Uterus (tissue), 4 donors: Measurements from ENCODE around the gene IQSEC3. TPM values are rescaled to one million over a fixed set of nuclear protein-coding genes. Genes with fewer than 3 reads are reported as not detected.
"Not testable (repeated sequence)": the region's sequence is repeated elsewhere in the genome, so short reads cannot be mapped to it uniquely, and the experiment has no call there.

Source experiments
- DNase-seq, 2 donors: peaks; one replicate each; pipeline ENCODE4 v3.0.0-alpha.2; 2019 to 2020
- H3K27ac ChIP-seq, 2 donors: fragments of 200-600 bp; sonication (generic); 1 replicate in 1 of 2; 2 replicates in 1 of 2; pipeline ENCODE4 v1.5.1; 2016 to 2018
- H3K27me3 ChIP-seq, 2 donors: fragments of 200-600 bp; sonication (generic); one replicate each; pipeline ENCODE4 v1.5.1; 2018 to 2019; ENCODE audit warnings: control low read depth in 1 of 2
- H3K36me3 ChIP-seq, 2 donors: fragments of 200-600 bp; sonication (generic); one replicate each; pipeline ENCODE4 v1.5.1; 2019; ENCODE audit warnings: control low read depth in 1 of 2
- H3K4me1 ChIP-seq, 2 donors: fragments of 200-600 bp; sonication (generic); one replicate each; pipeline ENCODE4 v1.5.1; 2018 to 2019; ENCODE audit warnings: control low read depth in 1 of 2
- H3K4me3 ChIP-seq, 2 donors: fragments of 200-600 bp; sonication (generic); 1 replicate in 1 of 2; 2 replicates in 1 of 2; pipeline ENCODE4 v1.5.1; 2018 to 2019; ENCODE audit warnings: mild to moderate bottlenecking in 1 of 2
- H3K9me3 ChIP-seq, 2 donors: fragments of 200-600 bp; sonication (generic); one replicate each; pipeline ENCODE4 v1.5.1; 2019; ENCODE audit warnings: control low read depth in 1 of 2
- CTCF ChIP-seq, 4 experiments: fragments of 200-600 bp in 2 of 4; fragments of 450-650 bp in 2 of 4; sonication (generic) in 2 of 4; IDR thresholded peaks; one replicate each; pipeline ENCODE4 v1.5.1; 2016 to 2019; ENCODE audit warnings: antibody characterized with exemption in 4 of 4, mild to moderate bottlenecking in 2 of 4, moderate library complexity in 1 of 4
- POLR2A ChIP-seq, 2 donors: fragments of 450-650 bp; IDR thresholded peaks; one replicate each; pipeline ENCODE4 v1.6.1; 2016; ENCODE audit warnings: antibody characterized with exemption in 2 of 2, mild to moderate bottlenecking in 1 of 2, moderate library complexity in 1 of 2
- intact Hi-C: fragments of 100-400 bp; cut with DNase I; formaldehyde crosslinking; loops from one replicate; pipeline ENCODE4 v1.15.1; 2023; ENCODE audit warnings: low total_unique reads
- total RNA-seq, 4 donors: library from RNA; depleted of rRNA in 3 of 4; stranded (reverse); fragments of >200 nt in 3 of 4; gene quantifications; one replicate each; pipeline versions ENCODE4 v1.1.0 to v1.2.4, GENCODE V29; 2014 to 2023
- donor health status: DM: yes; HTN: yes; CAD: no.

IQSEC3 gene
- 1 to 10 TPM in 2 of 4 donors, under 1 TPM in 2; under 0.01 to 2.9 (median 1.3) TPM for total RNA-seq

GRCh38 chr12:66428-66781 lies at the start of gene IQSEC3:
TSS of gene IQSEC3 (plus strand) at chr12:66767. CDS start at chr12:66883, 116 bp downstream.
- H3K27ac ChIP-seq, DNase-seq, H3K27me3 ChIP-seq, H3K4me1 ChIP-seq, H3K36me3 ChIP-seq, H3K4me3 ChIP-seq, H3K9me3 ChIP-seq, intact Hi-C loops: not testable (repeated sequence)

GRCh38 chr12:17370-18340 lies 48.9 kb upstream of the IQSEC3 start:
- H3K36me3 ChIP-seq, H3K4me1 ChIP-seq, H3K9me3 ChIP-seq, H3K27ac ChIP-seq, H3K27me3 ChIP-seq, H3K4me3 ChIP-seq, DNase-seq, intact Hi-C loops: not testable (repeated sequence)

GRCh38 chr12:18821-19567 lies 47.6 kb upstream of the IQSEC3 start:
- H3K36me3 ChIP-seq, H3K9me3 ChIP-seq, DNase-seq, H3K27ac ChIP-seq, intact Hi-C loops, H3K4me3 ChIP-seq, H3K4me1 ChIP-seq, H3K27me3 ChIP-seq: not testable (repeated sequence)

GRCh38 chr12:19906-20305 lies 46.7 kb upstream of the IQSEC3 start:
- DNase-seq, H3K4me3 ChIP-seq, H3K36me3 ChIP-seq, H3K27ac ChIP-seq, H3K9me3 ChIP-seq, intact Hi-C loops, H3K27me3 ChIP-seq, H3K4me1 ChIP-seq: not testable (repeated sequence)

- TF ChIP-seq POLR2A (IDR thresholded peaks at IDR 0.05): no peak
- TF ChIP-seq CTCF (IDR thresholded peaks at IDR 0.05): no peak
- H3K4me3 ChIP-seq: no peak overlapping the region
- H3K9me3 ChIP-seq: no peaks in the 10 kb centered on the region
- intact Hi-C loops: no loop called here
- H3K27ac ChIP-seq: no peak overlapping the region
- no peaks in the 10 kb centered on the region for H3K36me3 ChIP-seq
- no peak for DNase-seq
- H3K27me3 ChIP-seq: no peaks in the 10 kb centered on the region
- no peaks in the 10 kb centered on the region for H3K4me1 ChIP-seq
Measured at GRCh38 chr12:20757-21156, 45.8 kb upstream of the IQSEC3 start.

GRCh38 chr12:21301-22189 lies 45.0 kb upstream of the IQSEC3 start:
- no peak for DNase-seq
- H3K27ac ChIP-seq: no peak overlapping the region
- TF ChIP-seq POLR2A (IDR thresholded peaks at IDR 0.05) (no peak), CTCF (IDR thresholded peaks at IDR 0.05) (no peak)
- no peaks in the 10 kb centered on the region for H3K9me3 ChIP-seq
- no peaks in the 10 kb centered on the region for H3K27me3 ChIP-seq
- H3K4me1 ChIP-seq: no peaks in the 10 kb centered on the region
- intact Hi-C loops: no loop called here
- no peaks in the 10 kb centered on the region for H3K36me3 ChIP-seq
- H3K4me3 ChIP-seq: no peak overlapping the region
